SK-N-SH (cell line): ENCODE results near the gene DDX17. TPM values are rescaled to one million over a fixed set of nuclear protein-coding genes. Genes with fewer than 3 reads are reported as not detected.

Experiments used
- CTCF ChIA-PET: fragments of 300-600, 350-600 bp; formaldehyde crosslinking; extraction: SDS; loops from one replicate; lab custom pipeline; 2021; lab: Yijun Ruan, JAX
- POLR2A ChIA-PET: fragments of 350-600 bp; sonication (Branson Sonifier 250); formaldehyde crosslinking; extraction: SDS; loops from one replicate; lab custom pipeline; 2020; ENCODE audit warnings: antibody characterized with exemption, inconsistent platforms; lab: Yijun Ruan, JAX
- DNase-seq: peaks from one replicate; pipeline ENCODE4 v3.0.0; 2012
- H2AFZ ChIP-seq: fragments of 200-600 bp; sonication (generic); 2 replicates; pipeline ENCODE4 v1.8.1; 2016; ENCODE audit warnings: antibody characterized with exemption, mild to moderate bottlenecking, low read depth
- H3F3A ChIP-seq: fragments of 200-600 bp; sonication (generic); replicated peaks from 2 replicates; pipeline ENCODE3; 2016; ENCODE audit warnings: antibody characterized with exemption, mild to moderate bottlenecking; ENCODE audit not compliant: insufficient read depth
- H3K27ac ChIP-seq, 2 experiments: fragments of 200-500 bp in 1 of 2; fragments of 200-600 bp in 1 of 2; sonication (Bioruptor generic) in 1 of 2; sonication (generic), shearing (Covaris generic) in 1 of 2; 2 replicates each; pipeline versions ENCODE4 v1.5.1 to v1.6.1; 2014 to 2016; ENCODE audit warnings: low read depth in 2 of 2, inconsistent platforms in 1 of 2, low read length in 1 of 2, mild to moderate bottlenecking in 1 of 2, mixed read lengths in 1 of 2
- H3K27me3 ChIP-seq: fragments of 200-600 bp; sonication (generic), shearing (Covaris generic); 2 replicates; pipeline ENCODE4 v1.6.1; 2016; ENCODE audit warnings: mixed run types; ENCODE audit not compliant: insufficient read depth
- H3K36me3 ChIP-seq, 2 experiments: fragments of 200-500 bp in 1 of 2; fragments of 200-600 bp in 1 of 2; sonication (Bioruptor generic) in 1 of 2; sonication (generic) in 1 of 2; replicated peaks in 1 of 2; 2 replicates each; pipeline versions ENCODE3 to v1.5.1; 2014 to 2016; ENCODE audit warnings: low read length in 1 of 2, mild to moderate bottlenecking in 1 of 2; ENCODE audit not compliant: insufficient read depth in 2 of 2, control insufficient read depth in 1 of 2
- H3K4me1 ChIP-seq, 2 experiments: fragments of 200-500 bp in 1 of 2; fragments of 200-600 bp in 1 of 2; sonication (Bioruptor generic) in 1 of 2; sonication (generic), shearing (Covaris generic) in 1 of 2; 2 replicates each; pipeline versions ENCODE4 v1.5.1 to v1.6.1; 2014 to 2016; ENCODE audit warnings: low read depth in 1 of 2, low read length in 1 of 2, mixed run types in 1 of 2; ENCODE audit not compliant: insufficient read depth in 2 of 2, control insufficient read depth in 1 of 2
- H3K4me2 ChIP-seq: fragments of 200-600 bp; sonication (generic), shearing (Covaris generic); 2 replicates; pipeline ENCODE4 v1.6.1; 2017; ENCODE audit warnings: mixed run types
- H3K4me3 ChIP-seq, 2 experiments: fragments of 200-500 bp in 1 of 2; fragments of 200-600 bp in 1 of 2; sonication (Bioruptor generic) in 1 of 2; sonication (generic), shearing (Covaris generic) in 1 of 2; 2 replicates each; pipeline versions ENCODE4 v1.5.1 to v1.8.1; 2014 to 2016; ENCODE audit warnings: low read depth in 2 of 2, inconsistent platforms in 1 of 2, low read length in 1 of 2, mild to moderate bottlenecking in 1 of 2, mixed read lengths in 1 of 2, moderate library complexity in 1 of 2
- H3K79me2 ChIP-seq: fragments of 200-600 bp; sonication (generic); 2 replicates; pipeline ENCODE4 v1.8.1; 2017; ENCODE audit warnings: mild to moderate bottlenecking; ENCODE audit not compliant: insufficient read depth
- H3K9ac ChIP-seq: fragments of 200-600 bp; sonication (generic); 2 replicates; pipeline ENCODE4 v1.6.1; 2017; ENCODE audit warnings: mixed run types
- H3K9me2 ChIP-seq: fragments of 200-600 bp; sonication (generic); 2 replicates; pipeline ENCODE4 v1.6.1; 2017; ENCODE audit warnings: mixed run types
- H3K9me3 ChIP-seq: fragments of 200-600 bp; sonication (generic); 2 replicates; pipeline ENCODE4 v1.6.1; 2017; ENCODE audit warnings: mixed run types, mild to moderate bottlenecking, moderate library complexity
- H4K20me1 ChIP-seq: fragments of 200-600 bp; sonication (generic); 2 replicates; pipeline ENCODE4 v1.6.1; 2017; ENCODE audit warnings: mild to moderate bottlenecking, mixed run types; ENCODE audit not compliant: insufficient read depth
- CHD2 ChIP-seq: fragments of 150-350 bp; IDR thresholded peaks from 2 replicates; pipeline ENCODE4 v1.6.1; 2018; ENCODE audit warnings: low read length; ENCODE audit not compliant: partially characterized antibody
- EP300 ChIP-seq, 2 experiments: IDR thresholded peaks; 2 replicates each; pipeline versions ENCODE4 v1.4.0 to v1.6.1; 2012; ENCODE audit warnings: borderline replicate concordance in 1 of 2, low read depth in 1 of 2, low read length in 1 of 2
- EZH2phosphoT487 ChIP-seq: fragments of 200-600 bp; sonication (generic); IDR thresholded peaks from 2 replicates; pipeline ENCODE4 v1.6.1; 2017; ENCODE audit warnings: low read depth, mixed run types, mild to moderate bottlenecking, antibody characterized with exemption, moderate library complexity, borderline replicate concordance
- FOXM1 ChIP-seq: IDR thresholded peaks from 2 replicates; pipeline ENCODE4 v1.4.0; 2012; ENCODE audit warnings: low read depth, mild to moderate bottlenecking
- GABPA ChIP-seq: IDR thresholded peaks from 2 replicates; pipeline ENCODE4 v1.4.0; 2012; ENCODE audit warnings: low read depth, mild to moderate bottlenecking
- MEF2A ChIP-seq: IDR thresholded peaks from 2 replicates; pipeline ENCODE4 v1.4.0; 2012; ENCODE audit warnings: low read depth, borderline replicate concordance
- NRF1 ChIP-seq: IDR thresholded peaks from 2 replicates; pipeline ENCODE4 v1.6.1; 2012; ENCODE audit warnings: low read depth, mild to moderate bottlenecking, low read length
- POLR2AphosphoS5 ChIP-seq: IDR thresholded peaks from 2 replicates; pipeline ENCODE4 v1.6.1; 2012; ENCODE audit warnings: low read depth, low read length
- RAD21 ChIP-seq: IDR thresholded peaks from 2 replicates; pipeline ENCODE4 v1.6.1; 2012; ENCODE audit warnings: mild to moderate bottlenecking, low read length
- RCOR1 ChIP-seq: fragments of 150-350 bp; IDR thresholded peaks from 2 replicates; pipeline ENCODE4 v1.6.1; 2017; ENCODE audit warnings: antibody characterized with exemption, low read length
- RXRA ChIP-seq: IDR thresholded peaks from 2 replicates; pipeline ENCODE4 v1.4.0; 2012; ENCODE audit warnings: low read depth, mild to moderate bottlenecking, borderline replicate concordance
- TCF12 ChIP-seq: IDR thresholded peaks from 2 replicates; pipeline ENCODE4 v1.4.0; 2012
- TEAD4 ChIP-seq: IDR thresholded peaks from 2 replicates; pipeline ENCODE4 v1.4.0; 2012; ENCODE audit warnings: mild to moderate bottlenecking, borderline replicate concordance; ENCODE audit not compliant: insufficient read depth
- YY1 ChIP-seq: IDR thresholded peaks from 2 replicates; pipeline ENCODE4 v1.4.0; 2012; ENCODE audit warnings: low read depth, mild to moderate bottlenecking
- WGBS: methylation state at CpG from one replicate; pipeline ENCODE4 v1.1.6; 2017; ENCODE audit warnings: low lambda C conversion rate; 5-methylcytosine and 5-hydroxymethylcytosine counted together
- polyA plus RNA-seq, 3 experiments: library from polyadenylated mRNA; depleted of rRNA; stranded (reverse); fragments of >200 nt; gene quantifications; 2 replicates each; pipeline ENCODE4 v1.2.3, GENCODE V29; 2012
- TF ChIP-seq, protein P1 (sequence below): IDR thresholded peaks from 2 replicates; pipeline ENCODE4 v1.4.0; 2012; ENCODE audit warnings: low read depth, borderline replicate concordance
- TF ChIP-seq, protein P2 (sequence below): fragments of 150-350 bp; IDR thresholded peaks from 2 replicates; pipeline ENCODE4 v1.6.1; 2016; ENCODE audit warnings: mild to moderate bottlenecking, low read depth, low read length
- TF ChIP-seq, protein P3 (sequence below): fragments of 150-350 bp; IDR thresholded peaks from 2 replicates; pipeline ENCODE4 v1.6.1; 2017; ENCODE audit warnings: antibody characterized with exemption, low read length, low read depth, borderline replicate concordance
- TF ChIP-seq, protein P4 (sequence below): IDR thresholded peaks from 2 replicates; pipeline ENCODE4 v1.6.1; 2012; ENCODE audit warnings: mild to moderate bottlenecking, low read depth, low read length, moderate library complexity
- TF ChIP-seq, protein P5 (sequence below): IDR thresholded peaks from 2 replicates; pipeline ENCODE4 v1.4.0; 2012; ENCODE audit warnings: low read depth

Gene DDX17
- polyA plus RNA-seq, 1 of the 3 experiments (the other 2 are of a cell fraction): 111 TPM

DNA sequence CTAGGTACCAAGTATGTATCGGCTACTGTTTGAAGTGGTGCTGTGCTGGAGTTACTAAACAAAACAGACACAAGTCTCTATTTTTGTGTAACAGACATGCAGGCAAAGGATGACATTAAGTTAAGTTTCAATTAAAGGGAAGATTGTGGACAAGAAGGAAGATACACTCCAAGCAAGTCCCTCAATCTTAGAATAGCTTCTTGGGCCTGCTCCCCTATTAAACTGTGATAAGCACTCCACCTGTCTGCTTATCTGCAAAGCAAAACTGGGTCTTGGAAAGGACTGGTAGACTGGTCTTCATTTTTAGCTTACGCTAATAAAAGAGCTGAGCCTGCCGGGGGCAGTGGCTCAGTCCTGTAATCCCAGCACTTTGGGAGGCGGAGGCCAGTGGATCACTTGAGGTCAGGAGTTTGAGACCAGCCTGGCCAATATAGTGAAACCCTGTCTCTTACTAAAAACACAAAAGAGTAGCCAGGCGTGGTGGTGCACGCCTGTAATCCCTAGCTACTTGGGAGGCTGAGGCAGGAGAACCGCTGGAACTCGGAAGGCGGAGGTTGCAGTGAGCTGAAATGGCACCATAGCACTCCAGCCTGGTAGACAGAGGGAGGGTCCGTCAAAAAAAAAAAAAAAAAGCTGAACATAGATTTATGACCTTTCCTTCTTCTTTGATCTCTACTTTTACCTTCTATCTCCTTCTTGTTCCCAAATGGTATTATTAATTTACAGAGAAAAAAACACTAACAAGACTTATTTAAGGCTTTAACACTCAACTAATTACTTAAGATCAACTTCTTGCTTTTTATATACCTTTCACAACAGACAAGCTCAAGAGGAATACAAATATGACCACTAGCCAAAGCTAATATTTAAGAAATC, 4.1 kb downstream of the DDX17 start:
- peaks cover 30 to 36% of the 10 kb centered on the region in 2 experiments for H3K36me3 ChIP-seq
- no peaks in the 10 kb centered on the region for H3K9me2 ChIP-seq
- peaks cover 2 to 9% of the 10 kb centered on the region in 2 experiments; a peak in 3 of 4 replicates for H3K4me1 ChIP-seq
- H3K27ac ChIP-seq: no peak overlapping the region
- no peaks in the 10 kb centered on the region for H3K9me3 ChIP-seq
- ChIA-PET POLR2A (no interaction called here), CTCF (interaction anchor here (1.7 kb wide), 1 partner anchor 450 kb away, joined by 6 read pairs; no protein-coding TSS in a partner anchor)
- H3K9ac ChIP-seq: no peak overlapping the region
- H3K27me3 ChIP-seq: no peaks in the 10 kb centered on the region
- no peak for DNase-seq
- no peak overlapping the region for H3K4me3 ChIP-seq
- no peak overlapping the region for H2AFZ ChIP-seq
- H4K20me1 ChIP-seq: peaks cover 70% of the 10 kb centered on the region
- H3K79me2 ChIP-seq: peaks cover 88% of the 10 kb centered on the region
- peak overlapping the region; percentile 78; the same call in 1 of the 2 replicates for H3K4me2 ChIP-seq
- no peaks in the 10 kb centered on the region for H3F3A ChIP-seq
- 98% methylated on average over 9 of the region's 10 CpGs for WGBS
- TF ChIP-seq RCOR1: no peak

DNA sequence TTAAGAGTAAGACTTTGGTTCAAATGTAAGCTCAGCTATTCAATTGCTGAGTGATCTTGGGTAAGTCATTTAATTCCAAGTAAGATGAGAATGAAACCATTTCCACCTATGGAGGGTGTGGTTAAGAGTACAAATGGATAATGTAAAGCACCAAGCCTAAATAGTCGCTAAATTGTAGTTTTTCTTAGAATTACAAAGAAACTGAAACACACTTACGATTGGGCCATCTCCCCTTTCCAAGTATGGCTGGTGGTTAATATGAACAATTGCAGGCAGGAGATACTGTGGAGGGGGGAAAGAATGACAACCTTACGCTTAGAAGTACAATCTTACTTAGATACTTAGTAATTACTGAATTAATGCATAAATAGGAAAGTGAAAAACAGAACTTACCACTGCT, 8.2 kb downstream of the DDX17 start:
- Histone ChIP-seq H3K27ac (no peak overlapping the region), H4K20me1 (peaks cover 82% of the 10 kb centered on the region), H3K79me2 (peaks cover 84% of the 10 kb centered on the region), H3K9me3 (no peaks in the 10 kb centered on the region), H3K36me3 (peaks cover 59% of the 10 kb centered on the region in 2 experiments), H3K9ac (no peak overlapping the region), H2AFZ (no peak overlapping the region), H3K4me2 (no peak overlapping the region), H3K27me3 (no peaks in the 10 kb centered on the region), H3F3A (peaks cover 5% of the 10 kb centered on the region), H3K9me2 (no peaks in the 10 kb centered on the region), H3K4me3 (no peak overlapping the region), H3K4me1 (peaks cover 0 to 16% of the 10 kb centered on the region in 2 experiments; a peak in 3 of 4 replicates)
- CTCF ChIA-PET: no interaction called here
- WGBS: 100% methylated on average over 3 of the region's 3 CpGs
- POLR2A ChIA-PET: no interaction called here
- no peak for DNase-seq
- TF ChIP-seq, protein P1, sequence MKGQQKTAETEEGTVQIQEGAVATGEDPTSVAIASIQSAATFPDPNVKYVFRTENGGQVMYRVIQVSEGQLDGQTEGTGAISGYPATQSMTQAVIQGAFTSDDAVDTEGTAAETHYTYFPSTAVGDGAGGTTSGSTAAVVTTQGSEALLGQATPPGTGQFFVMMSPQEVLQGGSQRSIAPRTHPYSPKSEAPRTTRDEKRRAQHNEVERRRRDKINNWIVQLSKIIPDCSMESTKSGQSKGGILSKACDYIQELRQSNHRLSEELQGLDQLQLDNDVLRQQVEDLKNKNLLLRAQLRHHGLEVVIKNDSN: no peak
- TF ChIP-seq RAD21 (no peak), EZH2phosphoT487 (no peak), GABPA (no peak), YY1 (no peak), EP300 (IDR thresholded peaks at IDR 0.05; ENCODE audit: borderline replicate concordance in 1 of 2, low read depth in 1 of 2, low read length in 1 of 2) (no peak), TCF12 (no peak), POLR2AphosphoS5 (no peak), RCOR1 (no peak), CHD2 (no peak), FOXM1 (no peak), MEF2A (no peak), RXRA (no peak), TEAD4 (no peak), NRF1 (no peak)
- TF ChIP-seq, protein P2, sequence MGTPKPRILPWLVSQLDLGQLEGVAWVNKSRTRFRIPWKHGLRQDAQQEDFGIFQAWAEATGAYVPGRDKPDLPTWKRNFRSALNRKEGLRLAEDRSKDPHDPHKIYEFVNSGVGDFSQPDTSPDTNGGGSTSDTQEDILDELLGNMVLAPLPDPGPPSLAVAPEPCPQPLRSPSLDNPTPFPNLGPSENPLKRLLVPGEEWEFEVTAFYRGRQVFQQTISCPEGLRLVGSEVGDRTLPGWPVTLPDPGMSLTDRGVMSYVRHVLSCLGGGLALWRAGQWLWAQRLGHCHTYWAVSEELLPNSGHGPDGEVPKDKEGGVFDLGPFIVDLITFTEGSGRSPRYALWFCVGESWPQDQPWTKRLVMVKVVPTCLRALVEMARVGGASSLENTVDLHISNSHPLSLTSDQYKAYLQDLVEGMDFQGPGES: no peak
- TF ChIP-seq, protein P3, sequence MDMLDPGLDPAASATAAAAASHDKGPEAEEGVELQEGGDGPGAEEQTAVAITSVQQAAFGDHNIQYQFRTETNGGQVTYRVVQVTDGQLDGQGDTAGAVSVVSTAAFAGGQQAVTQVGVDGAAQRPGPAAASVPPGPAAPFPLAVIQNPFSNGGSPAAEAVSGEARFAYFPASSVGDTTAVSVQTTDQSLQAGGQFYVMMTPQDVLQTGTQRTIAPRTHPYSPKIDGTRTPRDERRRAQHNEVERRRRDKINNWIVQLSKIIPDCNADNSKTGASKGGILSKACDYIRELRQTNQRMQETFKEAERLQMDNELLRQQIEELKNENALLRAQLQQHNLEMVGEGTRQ: no peak
- TF ChIP-seq, protein P4, sequence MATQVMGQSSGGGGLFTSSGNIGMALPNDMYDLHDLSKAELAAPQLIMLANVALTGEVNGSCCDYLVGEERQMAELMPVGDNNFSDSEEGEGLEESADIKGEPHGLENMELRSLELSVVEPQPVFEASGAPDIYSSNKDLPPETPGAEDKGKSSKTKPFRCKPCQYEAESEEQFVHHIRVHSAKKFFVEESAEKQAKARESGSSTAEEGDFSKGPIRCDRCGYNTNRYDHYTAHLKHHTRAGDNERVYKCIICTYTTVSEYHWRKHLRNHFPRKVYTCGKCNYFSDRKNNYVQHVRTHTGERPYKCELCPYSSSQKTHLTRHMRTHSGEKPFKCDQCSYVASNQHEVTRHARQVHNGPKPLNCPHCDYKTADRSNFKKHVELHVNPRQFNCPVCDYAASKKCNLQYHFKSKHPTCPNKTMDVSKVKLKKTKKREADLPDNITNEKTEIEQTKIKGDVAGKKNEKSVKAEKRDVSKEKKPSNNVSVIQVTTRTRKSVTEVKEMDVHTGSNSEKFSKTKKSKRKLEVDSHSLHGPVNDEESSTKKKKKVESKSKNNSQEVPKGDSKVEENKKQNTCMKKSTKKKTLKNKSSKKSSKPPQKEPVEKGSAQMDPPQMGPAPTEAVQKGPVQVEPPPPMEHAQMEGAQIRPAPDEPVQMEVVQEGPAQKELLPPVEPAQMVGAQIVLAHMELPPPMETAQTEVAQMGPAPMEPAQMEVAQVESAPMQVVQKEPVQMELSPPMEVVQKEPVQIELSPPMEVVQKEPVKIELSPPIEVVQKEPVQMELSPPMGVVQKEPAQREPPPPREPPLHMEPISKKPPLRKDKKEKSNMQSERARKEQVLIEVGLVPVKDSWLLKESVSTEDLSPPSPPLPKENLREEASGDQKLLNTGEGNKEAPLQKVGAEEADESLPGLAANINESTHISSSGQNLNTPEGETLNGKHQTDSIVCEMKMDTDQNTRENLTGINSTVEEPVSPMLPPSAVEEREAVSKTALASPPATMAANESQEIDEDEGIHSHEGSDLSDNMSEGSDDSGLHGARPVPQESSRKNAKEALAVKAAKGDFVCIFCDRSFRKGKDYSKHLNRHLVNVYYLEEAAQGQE: no peak
- TF ChIP-seq, protein P5, sequence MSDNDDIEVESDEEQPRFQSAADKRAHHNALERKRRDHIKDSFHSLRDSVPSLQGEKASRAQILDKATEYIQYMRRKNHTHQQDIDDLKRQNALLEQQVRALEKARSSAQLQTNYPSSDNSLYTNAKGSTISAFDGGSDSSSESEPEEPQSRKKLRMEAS: no peak
